ENCODE measurements around the gene DLG2. TPM values are rescaled to one million over a fixed set of nuclear protein-coding genes. Genes with fewer than 3 reads are reported as not detected.

The DLG2 gene
- total and polyA plus RNA-seq, 9 of the 15 experiments (the other 6 are each of a cell fraction or from before 2014, with no cell fraction given), result 0.52 to 1.6 (median 0.95) TPM

DNA sequence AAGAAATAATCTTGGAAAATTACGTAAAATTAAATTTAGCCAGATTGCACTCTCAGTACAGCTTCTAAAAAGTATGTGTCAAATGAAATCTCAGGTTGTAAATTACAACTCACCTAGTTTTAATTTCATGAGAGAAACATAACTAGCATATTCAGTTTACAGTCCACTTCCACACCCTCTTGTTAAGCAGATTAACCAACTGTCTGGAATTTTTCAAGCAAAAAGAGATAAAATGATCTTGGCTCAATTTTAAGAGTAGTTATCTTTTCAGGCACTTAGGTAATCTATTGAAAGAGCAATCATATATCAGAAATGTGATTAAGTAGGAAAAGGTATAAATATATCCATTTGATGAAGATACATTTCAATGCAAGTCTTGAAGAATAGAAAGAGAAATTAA is 1412.6 kb downstream of the DLG2 start:
- H2AFZ ChIP-seq (ENCODE audit: low read depth, low read length), result no peak overlapping the region
- no peak for FAIRE-seq

More for the DNA sequence above, 1412.6 kb downstream of the DLG2 start:
- Histone ChIP-seq H3K27me3 (ENCODE audit: control insufficient read depth in 2 of 2, insufficient read depth in 2 of 2, low read length in 2 of 2) (no peaks in the 10 kb centered on the region), H3K9me3 (replicated peaks; ENCODE audit: control insufficient read depth, insufficient read depth, low read depth, low read length) (no peaks in the 10 kb centered on the region), H3K4me3 (no peak overlapping the region), H3K9me1 (ENCODE audit: control insufficient read depth, insufficient read depth, low read length) (no peaks in the 10 kb centered on the region), H4K20me1 (replicated peaks; ENCODE audit: control insufficient read depth, insufficient read depth, low read length) (no peaks in the 10 kb centered on the region), H3K9ac (ENCODE audit: insufficient read depth in 1 of 2, low read depth in 2 of 2, low read length in 2 of 2) (no peak overlapping the region), H3K79me2 (ENCODE audit: control insufficient read depth, insufficient read depth, low read length) (no peaks in the 10 kb centered on the region), H3K27ac (ENCODE audit: extremely low read depth, low read depth, low read length) (no peak overlapping the region), H3K36me3 (ENCODE audit: control insufficient read depth, insufficient read depth, low read length) (no peaks in the 10 kb centered on the region), H3K4me2 (ENCODE audit: insufficient read depth, low read length) (no peak overlapping the region), H3K4me1 (replicated peaks in 1 of 2; ENCODE audit: control insufficient read depth in 2 of 2, insufficient read depth in 2 of 2, low read length in 2 of 2) (no peaks in the 10 kb centered on the region)
- no TSS peak for BruUV-seq (replicated peaks)
- intact Hi-C loops (cut with micrococcal nuclease), result no loop called here
- TF ChIP-seq RBM15 (IDR thresholded peaks at IDR 0.05; ENCODE audit: insufficient read depth, low read length), result no peak
- TF ChIP-seq MCM5 (IDR thresholded peaks at IDR 0.05; ENCODE audit: low read depth), result no peak
- no peak for TF ChIP-seq MEIS2 (IDR thresholded peaks at IDR 0.05; ENCODE audit: partially characterized antibody)
- no peak for TF ChIP-seq EWSR1 (IDR thresholded peaks at IDR 0.05; ENCODE audit: borderline replicate concordance, low read depth, partially characterized antibody)
- no peak for TF ChIP-seq NEUROD1 (IDR thresholded peaks at IDR 0.05; ENCODE audit: borderline replicate concordance, low read depth, low read length, partially characterized antibody)
- TF ChIP-seq BCOR (IDR thresholded peaks at IDR 0.05), result no peak
- TF ChIP-seq BRF1 (IDR thresholded peaks at IDR 0.05; ENCODE audit: borderline replicate concordance, extremely low read depth, insufficient read length), result no peak
- TF ChIP-seq RNF219 (CRISPR knock-in tag; IDR thresholded peaks at IDR 0.05), result no peak
- ChIA-PET POLR2A (no interaction called here), CTCF (ENCODE audit: low intra/inter-chr PET ratio) (no interaction called here)
- ATAC-seq, result no peak
- in situ Hi-C loops (cut with MboI), result no loop called here
- DNase-seq (ENCODE audit: extremely low read depth in 1 of 4, low spot score in 3 of 4), result no peak
- WGBS (ENCODE audit: insufficient coverage, low coverage, missing lambda C conversion rate), result 5% methylated on average over 1 of the region's 1 CpG

Measured in K562 (cell line).